ENCODE data around the gene NCOA5.

The NCOA5 gene

GRCh38 chr20:46088409-46089166 lies 1.2 kb downstream of the NCOA5 start:
- no peak for DNase-seq

GRCh38 chr20:46087161-46087560 lies 2.6 kb downstream of the NCOA5 start:
- DNase-seq: no peak

GRCh38 chr20:46085179-46085851 lies 4.4 kb downstream of the NCOA5 start:
- DNase-seq: peak; percentile 66

GRCh38 chr20:46084805-46085178 lies 5.0 kb downstream of the NCOA5 start:
- no peak for DNase-seq

GRCh38 chr20:46083531-46084061 lies 6.2 kb downstream of the NCOA5 start:
- no peak for DNase-seq

GRCh38 chr20:46083101-46083500 lies 6.7 kb downstream of the NCOA5 start:
- DNase-seq: no peak

- DNase-seq: no peak
Observed at GRCh38 chr20:46081074-46081473, 8.7 kb downstream of the NCOA5 start.

- no peak for DNase-seq
Observed at GRCh38 chr20:46078954-46079353, 10.8 kb downstream of the NCOA5 start.

GRCh38 chr20:46077642-46078305 lies 12.0 kb downstream of the NCOA5 start:
- no peak for DNase-seq

GRCh38 chr20:46076806-46077205 lies 13.0 kb downstream of the NCOA5 start:
- DNase-seq: no peak

GRCh38 chr20:46074006-46074405 lies 15.8 kb downstream of the NCOA5 start:
- no peak for DNase-seq

GRCh38 chr20:46073443-46073842 lies 16.3 kb downstream of the NCOA5 start:
- DNase-seq: no peak

GRCh38 chr20:46073024-46073423 lies 16.7 kb downstream of the NCOA5 start:
- DNase-seq: no peak

GRCh38 chr20:46071573-46071972 lies 18.2 kb downstream of the NCOA5 start:
- DNase-seq: no peak

GRCh38 chr20:46070215-46070900 lies 19.4 kb downstream of the NCOA5 start:
- DNase-seq: no peak

- DNase-seq: no peak
Observed at GRCh38 chr20:46065691-46066090, 24.1 kb downstream of the NCOA5 start.

- no peak for DNase-seq
Observed at GRCh38 chr20:46065006-46065405, 24.8 kb downstream of the NCOA5 start.

GRCh38 chr20:46063652-46064054 lies 26.1 kb downstream of the NCOA5 start:
- DNase-seq: no peak

GRCh38 chr20:46063151-46063550 lies 26.6 kb downstream of the NCOA5 start:
- no peak for DNase-seq

- DNase-seq: no peak
Observed at GRCh38 chr20:46062621-46063020, 27.1 kb downstream of the NCOA5 start.

- DNase-seq: no peak
Observed at GRCh38 chr20:46062151-46062550, 27.6 kb downstream of the NCOA5 start.

- no peak for DNase-seq
Observed at GRCh38 chr20:46060975-46061374, 28.8 kb downstream of the NCOA5 start.

GRCh38 chr20:46060301-46060881 lies 29.4 kb downstream of the NCOA5 start:
- peak; percentile 51 for DNase-seq
